ENCODE results near the gene CDH22. TPM values are rescaled to one million over a fixed set of nuclear protein-coding genes. Genes with fewer than 3 reads are reported as not detected.

Gene CDH22
- total and polyA plus RNA-seq, 2 experiments from 2014 or later, result not detected

DNA sequence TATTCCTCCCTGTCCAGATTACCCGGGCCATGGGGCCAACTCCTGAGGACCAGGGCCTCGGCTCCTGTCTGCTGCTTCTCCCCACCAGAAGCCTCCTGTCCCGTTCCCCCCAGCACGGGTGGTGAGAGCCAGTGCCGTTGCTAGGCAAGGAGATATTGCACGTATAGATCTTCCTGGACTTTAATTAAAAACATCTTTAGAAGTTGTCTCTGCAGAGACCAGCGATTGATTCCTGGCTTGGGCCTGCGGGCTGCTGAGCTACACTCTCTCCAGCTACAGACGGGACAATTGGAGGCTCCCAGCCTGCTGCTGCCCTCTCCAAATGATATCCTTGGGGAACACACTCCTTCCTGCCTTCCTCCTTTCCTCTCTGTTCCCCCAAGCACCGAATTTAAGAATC is 74.6 kb downstream of the CDH22 start:
- H3K4me3 ChIP-seq, result no peak overlapping the region
- H3K4me1 ChIP-seq (ENCODE audit: low read depth), result no peaks in the 10 kb centered on the region
- no peak overlapping the region for H3K27ac ChIP-seq
- no peaks in the 10 kb centered on the region for H3K36me3 ChIP-seq
- no peaks in the 10 kb centered on the region for H3K9me3 ChIP-seq (ENCODE audit: low read depth)
- H3K27me3 ChIP-seq, result no peaks in the 10 kb centered on the region
- TF ChIP-seq, protein P1, sequence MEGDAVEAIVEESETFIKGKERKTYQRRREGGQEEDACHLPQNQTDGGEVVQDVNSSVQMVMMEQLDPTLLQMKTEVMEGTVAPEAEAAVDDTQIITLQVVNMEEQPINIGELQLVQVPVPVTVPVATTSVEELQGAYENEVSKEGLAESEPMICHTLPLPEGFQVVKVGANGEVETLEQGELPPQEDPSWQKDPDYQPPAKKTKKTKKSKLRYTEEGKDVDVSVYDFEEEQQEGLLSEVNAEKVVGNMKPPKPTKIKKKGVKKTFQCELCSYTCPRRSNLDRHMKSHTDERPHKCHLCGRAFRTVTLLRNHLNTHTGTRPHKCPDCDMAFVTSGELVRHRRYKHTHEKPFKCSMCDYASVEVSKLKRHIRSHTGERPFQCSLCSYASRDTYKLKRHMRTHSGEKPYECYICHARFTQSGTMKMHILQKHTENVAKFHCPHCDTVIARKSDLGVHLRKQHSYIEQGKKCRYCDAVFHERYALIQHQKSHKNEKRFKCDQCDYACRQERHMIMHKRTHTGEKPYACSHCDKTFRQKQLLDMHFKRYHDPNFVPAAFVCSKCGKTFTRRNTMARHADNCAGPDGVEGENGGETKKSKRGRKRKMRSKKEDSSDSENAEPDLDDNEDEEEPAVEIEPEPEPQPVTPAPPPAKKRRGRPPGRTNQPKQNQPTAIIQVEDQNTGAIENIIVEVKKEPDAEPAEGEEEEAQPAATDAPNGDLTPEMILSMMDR (IDR thresholded peaks at IDR 0.05; ENCODE audit: low read depth, low read length), result no peak
- no peak for DNase-seq (ENCODE audit: low read depth in 1 of 2, low spot score in 1 of 2)

DNA sequence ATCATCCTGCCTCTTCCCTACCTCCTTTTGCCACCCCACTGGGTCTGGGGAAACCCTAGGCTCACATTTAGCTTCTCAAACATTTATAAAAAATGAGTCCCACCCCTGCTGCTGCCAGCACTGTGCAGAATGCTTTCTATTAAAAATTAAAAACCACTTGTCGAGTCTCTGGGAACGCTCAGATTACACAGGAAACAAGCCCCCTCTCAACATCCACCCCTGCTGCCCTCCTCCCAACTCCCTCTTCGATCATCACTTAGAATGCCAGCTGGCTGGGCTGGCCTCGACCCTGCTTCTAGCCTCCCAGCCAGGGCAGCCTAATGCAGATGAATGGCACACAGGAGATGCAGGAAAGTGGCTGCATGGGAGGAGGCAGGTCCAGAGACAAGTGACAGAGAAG is 75.8 kb downstream of the CDH22 start:
- TF ChIP-seq, protein P1 (IDR thresholded peaks at IDR 0.05; ENCODE audit: low read depth, low read length), result no peak
- Histone ChIP-seq H3K4me3 (no peak overlapping the region), H3K27me3 (no peaks in the 10 kb centered on the region), H3K27ac (no peak overlapping the region), H3K36me3 (no peaks in the 10 kb centered on the region), H3K4me1 (ENCODE audit: low read depth) (no peaks in the 10 kb centered on the region), H3K9me3 (ENCODE audit: low read depth) (no peaks in the 10 kb centered on the region)
- DNase-seq (ENCODE audit: low read depth in 1 of 2, low spot score in 1 of 2), result no peak

DNA sequence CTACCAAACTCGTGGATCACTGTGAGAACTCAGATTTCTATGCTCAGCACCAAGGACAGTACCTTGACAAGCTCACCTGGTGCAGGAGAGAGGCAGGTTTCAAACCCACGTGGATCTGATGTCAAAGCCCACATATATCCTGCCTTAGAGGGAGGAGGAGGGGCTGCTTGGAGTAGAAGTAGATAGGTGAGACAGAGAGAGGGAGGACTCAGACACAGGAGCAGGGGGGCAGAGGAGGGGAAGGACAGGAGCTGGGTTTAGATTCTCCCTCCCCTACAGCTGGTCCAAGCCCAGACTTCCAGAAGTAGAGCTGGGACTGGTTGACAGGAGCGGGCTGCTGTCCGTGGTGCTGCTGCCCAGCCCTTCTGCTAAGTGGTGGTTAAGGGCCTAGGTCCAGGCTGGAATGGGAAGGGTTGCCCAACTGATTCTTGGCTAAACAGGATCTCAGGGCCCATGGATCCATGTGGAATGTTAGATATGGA is 77.5 kb downstream of the CDH22 start:
- no peaks in the 10 kb centered on the region for H3K27me3 ChIP-seq
- H3K9me3 ChIP-seq (ENCODE audit: low read depth), result no peaks in the 10 kb centered on the region
- peak; percentile 68 to 83 for DNase-seq (ENCODE audit: low read depth in 1 of 2, low spot score in 1 of 2)
- no peak overlapping the region for H3K4me3 ChIP-seq
- TF ChIP-seq, protein P1 (IDR thresholded peaks at IDR 0.05; ENCODE audit: low read depth, low read length), result no peak
- H3K27ac ChIP-seq, result no peak overlapping the region
- no peaks in the 10 kb centered on the region for H3K4me1 ChIP-seq (ENCODE audit: low read depth)
- H3K36me3 ChIP-seq, result no peaks in the 10 kb centered on the region

DNA sequence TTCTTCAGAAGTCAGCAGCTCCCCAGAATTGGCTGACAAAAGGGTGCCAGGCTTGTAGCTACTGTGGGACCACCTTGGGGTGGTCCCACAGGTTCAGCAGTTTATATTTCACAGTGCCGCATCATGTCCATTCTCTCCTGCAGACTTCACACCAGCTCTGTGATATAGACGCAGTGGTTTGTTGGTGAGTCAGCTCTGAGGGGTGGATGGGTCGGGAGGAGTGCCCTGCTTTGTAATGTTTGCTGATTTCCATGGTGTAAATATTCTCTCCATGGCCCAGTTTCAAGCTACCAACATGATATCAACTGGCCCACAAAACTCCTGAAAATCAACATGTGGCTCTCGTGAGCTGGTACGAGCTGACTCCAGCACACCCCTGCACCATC is 78.2 kb downstream of the CDH22 start:
- H3K4me3 ChIP-seq, result no peak overlapping the region
- H3K9me3 ChIP-seq (ENCODE audit: low read depth), result no peaks in the 10 kb centered on the region
- H3K27ac ChIP-seq, result no peak overlapping the region
- TF ChIP-seq, protein P1 (IDR thresholded peaks at IDR 0.05; ENCODE audit: low read depth, low read length), result no peak
- no peaks in the 10 kb centered on the region for H3K27me3 ChIP-seq
- H3K4me1 ChIP-seq (ENCODE audit: low read depth), result no peaks in the 10 kb centered on the region
- H3K36me3 ChIP-seq, result no peaks in the 10 kb centered on the region
- DNase-seq (ENCODE audit: low read depth in 1 of 2, low spot score in 1 of 2), result no peak

DNA sequence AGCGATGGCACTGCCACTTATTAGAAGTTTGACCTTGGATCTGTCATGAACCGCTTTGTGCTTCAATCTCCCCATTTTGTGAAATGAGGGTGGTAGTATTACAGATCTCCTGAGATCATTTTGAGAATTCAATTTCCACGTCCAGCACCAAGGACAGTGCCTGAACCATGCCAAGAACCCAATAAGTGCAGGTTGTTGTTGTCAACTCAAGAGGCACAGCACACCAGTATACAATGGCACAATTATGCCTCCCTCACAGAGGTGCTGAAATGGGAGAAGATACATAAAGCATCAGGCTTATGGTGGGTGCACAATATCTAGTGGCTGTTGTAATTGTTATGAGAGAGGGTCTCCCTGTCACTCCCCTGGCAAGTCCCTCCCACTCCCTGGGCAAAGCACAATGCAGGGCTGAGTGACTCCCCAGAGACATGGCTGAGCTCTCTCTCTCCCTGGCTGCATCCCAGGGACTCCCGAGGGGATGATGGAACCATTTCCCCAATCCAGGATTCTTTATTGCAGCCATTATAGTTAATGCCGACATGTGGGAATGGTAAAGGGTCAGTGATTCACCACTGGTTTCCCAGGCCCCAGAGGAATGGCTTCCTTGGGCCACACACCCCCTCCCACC is 78.7 kb downstream of the CDH22 start:
- no peak overlapping the region for H3K27ac ChIP-seq
- H3K9me3 ChIP-seq (ENCODE audit: low read depth), result no peaks in the 10 kb centered on the region
- H3K4me1 ChIP-seq (ENCODE audit: low read depth), result no peaks in the 10 kb centered on the region
- no peak overlapping the region for H3K4me3 ChIP-seq
- peak in 1 of 2 donors; percentile 46 for DNase-seq (ENCODE audit: low read depth in 1 of 2, low spot score in 1 of 2)
- H3K27me3 ChIP-seq, result no peaks in the 10 kb centered on the region
- TF ChIP-seq, protein P1 (IDR thresholded peaks at IDR 0.05; ENCODE audit: low read depth, low read length), result no peak
- H3K36me3 ChIP-seq, result no peaks in the 10 kb centered on the region
